HG02798 (cell line): Measurements from ENCODE around the gene SPATS2L.

Experiments
- ATAC-seq: cut with Tn5 transposase; IDR thresholded peaks from one replicate; pipeline ENCODE4 v1.9.1; 2021; ENCODE audit warnings: mild to moderate bottlenecking; ENCODE audit not compliant: unreplicated experiment, poor library complexity

Gene SPATS2L

GRCh38 chr2:200369886-200370285, 63.4 kb downstream of the SPATS2L start:
- no peak for ATAC-seq

- peak; percentile 39 for ATAC-seq
Measured at GRCh38 chr2:200373231-200373630, 66.7 kb downstream of the SPATS2L start.

GRCh38 chr2:200373973-200374416, 67.5 kb downstream of the SPATS2L start:
- peak; percentile 92 for ATAC-seq

GRCh38 chr2:200376513-200377354, 70.2 kb downstream of the SPATS2L start:
- no peak for ATAC-seq

- no peak for ATAC-seq
Measured at GRCh38 chr2:200377355-200378336, 71.2 kb downstream of the SPATS2L start.

GRCh38 chr2:200378652-200379290, 72.3 kb downstream of the SPATS2L start:
- no peak for ATAC-seq

- no peak for ATAC-seq
Measured at GRCh38 chr2:200379481-200380090, 73.1 kb downstream of the SPATS2L start.

GRCh38 chr2:200380091-200380561, 73.6 kb downstream of the SPATS2L start:
- no peak for ATAC-seq

- peak; percentile 42 for ATAC-seq
Measured at GRCh38 chr2:200380833-200381542, 74.5 kb downstream of the SPATS2L start.

- ATAC-seq = no peak
Measured at GRCh38 chr2:200382874-200383273, 76.4 kb downstream of the SPATS2L start.

- peak; percentile 50 for ATAC-seq
Measured at GRCh38 chr2:200383380-200384110, 77.1 kb downstream of the SPATS2L start.

GRCh38 chr2:200385063-200385635, 78.7 kb downstream of the SPATS2L start:
- no peak for ATAC-seq

- ATAC-seq = no peak
Measured at GRCh38 chr2:200393191-200393590, 86.7 kb downstream of the SPATS2L start.

GRCh38 chr2:200394045-200394444, 87.6 kb downstream of the SPATS2L start:
- ATAC-seq = no peak

GRCh38 chr2:200396781-200397242, 90.3 kb downstream of the SPATS2L start:
- no peak for ATAC-seq

- ATAC-seq = no peak
Measured at GRCh38 chr2:200397785-200398184, 91.3 kb downstream of the SPATS2L start.

- no peak for ATAC-seq
Measured at GRCh38 chr2:200399046-200399445, 92.6 kb downstream of the SPATS2L start.

- no peak for ATAC-seq
Measured at GRCh38 chr2:200399636-200400035, 93.1 kb downstream of the SPATS2L start.
